GM23248 (cell line): ENCODE data around the gene DENND4C. TPM values are rescaled to one million over a fixed set of nuclear protein-coding genes. Genes with fewer than 3 reads are reported as not detected.
"Not testable (repeated sequence)": the region's sequence is repeated elsewhere in the genome, so short reads cannot be mapped to it uniquely, and the experiment has no call there.

Experiments
- DNase-seq: peaks from one replicate; pipeline ENCODE4 v3.0.0-alpha.2; 2015
- H2AFZ ChIP-seq: fragments of 200-600 bp; sonication (generic); 2 replicates; pipeline ENCODE4 v1.6.1; 2016; ENCODE audit warnings: antibody characterized with exemption
- H3F3A ChIP-seq: fragments of 200-600 bp; sonication (generic); 2 replicates; pipeline ENCODE4 v1.6.1; 2016; ENCODE audit warnings: mild to moderate bottlenecking, antibody characterized with exemption, mixed run types; ENCODE audit not compliant: insufficient read depth
- H3K27ac ChIP-seq: fragments of 200-600 bp; sonication (generic); 2 replicates; pipeline ENCODE4 v1.5.1; 2016; ENCODE audit warnings: mild to moderate bottlenecking
- H3K27me3 ChIP-seq: fragments of 200-600 bp; sonication (generic); replicated peaks from 2 replicates; pipeline ENCODE4 v1.6.1; 2016; ENCODE audit warnings: mild to moderate bottlenecking; ENCODE audit not compliant: insufficient read depth
- H3K36me3 ChIP-seq: fragments of 200-600 bp; sonication (generic); 2 replicates; pipeline ENCODE4 v1.6.1; 2016; ENCODE audit warnings: low read depth, mild to moderate bottlenecking
- H3K4me1 ChIP-seq: fragments of 200-600 bp; sonication (generic); 2 replicates; pipeline ENCODE4 v1.6.1; 2016; ENCODE audit warnings: mild to moderate bottlenecking; ENCODE audit not compliant: insufficient read depth
- H3K4me2 ChIP-seq: fragments of 200-600 bp; sonication (generic); one replicate; pipeline ENCODE4 v1.6.1; 2016; ENCODE audit warnings: mild to moderate bottlenecking; ENCODE audit not compliant: unreplicated experiment
- H3K4me3 ChIP-seq: fragments of 200-600 bp; sonication (generic); 2 replicates; pipeline ENCODE4 v1.5.1; 2016; ENCODE audit warnings: mild to moderate bottlenecking
- H3K79me2 ChIP-seq: fragments of 200-600 bp; sonication (generic); 2 replicates; pipeline ENCODE4 v1.6.1; 2016; ENCODE audit warnings: mild to moderate bottlenecking; ENCODE audit not compliant: insufficient read depth
- H3K9ac ChIP-seq: fragments of 200-600 bp; sonication (generic); 2 replicates; pipeline ENCODE4 v1.6.1; 2016; ENCODE audit warnings: mild to moderate bottlenecking
- H3K9me2 ChIP-seq: fragments of 200-600 bp; sonication (generic); 2 replicates; pipeline ENCODE4 v1.6.1; 2016; ENCODE audit warnings: mixed run types, mild to moderate bottlenecking, moderate library complexity; ENCODE audit not compliant: insufficient read depth
- H3K9me3 ChIP-seq: fragments of 200-600 bp; sonication (generic); one replicate; pipeline ENCODE4 v1.6.1; 2017; ENCODE audit warnings: low read depth
- H4K20me1 ChIP-seq: fragments of 200-600 bp; sonication (generic); 2 replicates; pipeline ENCODE4 v1.6.0; 2016; ENCODE audit not compliant: insufficient read depth
- EZH2 ChIP-seq: fragments of 200-600 bp; sonication (generic); IDR thresholded peaks from 2 replicates; pipeline ENCODE4 v1.6.1; 2018; ENCODE audit warnings: antibody characterized with exemption, mild to moderate bottlenecking; ENCODE audit not compliant: insufficient read depth, poor library complexity, severe bottlenecking
- EZH2phosphoT487 ChIP-seq: fragments of 200-600 bp; sonication (generic); IDR thresholded peaks from 2 replicates; pipeline ENCODE4 v1.6.1; 2018; ENCODE audit warnings: antibody characterized with exemption, moderate library complexity, mild to moderate bottlenecking, low read depth; ENCODE audit not compliant: insufficient read depth
- WGBS, 2 experiments: methylation state at CpG; one replicate each; pipeline ENCODE4 v1.1.6; 2015 to 2017; ENCODE audit warnings: low lambda C conversion rate in 2 of 2, low coverage in 1 of 2; ENCODE audit errors: missing lambda C conversion rate in 2 of 2; 5-methylcytosine and 5-hydroxymethylcytosine counted together
- in situ Hi-C: fragments of 300-500 bp; cut with MboI; formaldehyde crosslinking; loops from 2 replicates; pipeline ENCODE4 v1.15.0; 2020
- polyA plus RNA-seq: library from polyadenylated mRNA; unstranded; fragments of >200 nt; fragmentation: Nextera tagmentation; extraction: Ambion mirVana; gene quantifications from 2 replicates; pipeline ENCODE4 v1.2.1, GENCODE V29; 2016
- total RNA-seq: library from RNA; depleted of rRNA; stranded (reverse); fragments of >200 nt; shearing (Covaris generic); gene quantifications from 2 replicates; pipeline ENCODE4 v1.2.3, GENCODE V29; 2014

The DENND4C gene
- total and polyA plus RNA-seq, 2 experiments from 2014 or later, result 11.8 to 28.9 TPM

GRCh38 chr9:19243366-19244033 lies 13.0 kb downstream of the DENND4C start:
- Histone ChIP-seq H3K27ac (no peak overlapping the region), H4K20me1 (no peaks in the 10 kb centered on the region; the same call in 1 of the 2 replicates), H3K9me3 (no peaks in the 10 kb centered on the region), H3K36me3 (no peaks in the 10 kb centered on the region), H3K4me2 (no peak overlapping the region), H3K27me3 (no peaks in the 10 kb centered on the region), H3K4me1 (no peaks in the 10 kb centered on the region), H3K9ac (no peak overlapping the region), H3K9me2 (no peaks in the 10 kb centered on the region), H3K79me2 (peaks cover 100% of the 10 kb centered on the region), H2AFZ (no peak overlapping the region), H3F3A (no peaks in the 10 kb centered on the region), H3K4me3 (no peak overlapping the region)
- WGBS, 2 experiments, result 88 to 90% methylated on average over 10 of the region's 10 CpGs
- no peak for DNase-seq
- TF ChIP-seq EZH2 (no peak), EZH2phosphoT487 (no peak)
- in situ Hi-C loops, result no loop called here

- Histone ChIP-seq H3K4me1 (no peaks in the 10 kb centered on the region), H4K20me1 (no peaks in the 10 kb centered on the region; the same call in 1 of the 2 replicates), H3K27ac (no peak overlapping the region), H3K4me3 (no peak overlapping the region), H3K79me2 (peaks cover 99% of the 10 kb centered on the region), H3K9me3 (no peaks in the 10 kb centered on the region), H3K9ac (no peak overlapping the region), H3F3A (no peaks in the 10 kb centered on the region), H3K4me2 (no peak overlapping the region), H3K36me3 (no peaks in the 10 kb centered on the region), H3K27me3 (no peaks in the 10 kb centered on the region), H2AFZ (no peak overlapping the region), H3K9me2 (no peaks in the 10 kb centered on the region)
- no peak for DNase-seq
- 81 to 87% methylated on average over 3 of the region's 3 CpGs for WGBS, 2 experiments
- TF ChIP-seq EZH2phosphoT487, result no peak
- no peak for TF ChIP-seq EZH2
- in situ Hi-C loops, result no loop called here
Measured at GRCh38 chr9:19246891-19247290, 16.4 kb downstream of the DENND4C start.

- no peak for TF ChIP-seq EZH2phosphoT487
- no peak for TF ChIP-seq EZH2
- Histone ChIP-seq H3K27ac (no peak overlapping the region), H3K4me1 (no peaks in the 10 kb centered on the region), H3K27me3 (no peaks in the 10 kb centered on the region), H2AFZ (no peak overlapping the region), H3K4me2 (no peak overlapping the region), H4K20me1 (no peaks in the 10 kb centered on the region; the same call in 1 of the 2 replicates), H3K9ac (no peak overlapping the region), H3K9me3 (no peaks in the 10 kb centered on the region), H3F3A (no peaks in the 10 kb centered on the region), H3K79me2 (peaks cover 99% of the 10 kb centered on the region), H3K36me3 (no peaks in the 10 kb centered on the region), H3K9me2 (no peaks in the 10 kb centered on the region), H3K4me3 (no peak overlapping the region)
- in situ Hi-C loops, result no loop called here
- no peak for DNase-seq
- WGBS, 2 experiments, result 94 to 97% methylated on average over 2 of the region's 2 CpGs
Measured at GRCh38 chr9:19247420-19247819, 16.9 kb downstream of the DENND4C start.

GRCh38 chr9:19250346-19250745 lies 19.9 kb downstream of the DENND4C start:
- H3K27ac ChIP-seq, H3K4me1 ChIP-seq, H3K9me2 ChIP-seq, H3F3A ChIP-seq, H4K20me1 ChIP-seq, H3K9ac ChIP-seq, DNase-seq, H2AFZ ChIP-seq, H3K4me2 ChIP-seq, H3K36me3 ChIP-seq, H3K9me3 ChIP-seq, H3K4me3 ChIP-seq, in situ Hi-C loops, H3K27me3 ChIP-seq: not testable (repeated sequence)
- H3K79me2 ChIP-seq, result peaks cover 99% of the 10 kb centered on the region
- 82 to 91% methylated on average over 8 of the region's 8 CpGs for WGBS, 2 experiments

- H3K4me1 ChIP-seq, H3K36me3 ChIP-seq, H3K9me3 ChIP-seq, H4K20me1 ChIP-seq, H3K27ac ChIP-seq, in situ Hi-C loops, H2AFZ ChIP-seq, H3K4me3 ChIP-seq, H3K4me2 ChIP-seq, H3F3A ChIP-seq, H3K9ac ChIP-seq, DNase-seq, H3K27me3 ChIP-seq, H3K9me2 ChIP-seq: not testable (repeated sequence)
- WGBS, 2 experiments, result 100% methylated on average over 1 of the region's 1 CpG
- H3K79me2 ChIP-seq, result peaks cover 99% of the 10 kb centered on the region
Measured at GRCh38 chr9:19251203-19251602, 20.7 kb downstream of the DENND4C start.

GRCh38 chr9:19251622-19252021 lies 21.1 kb downstream of the DENND4C start:
- H4K20me1 ChIP-seq, H3K27ac ChIP-seq, H3F3A ChIP-seq, H3K4me3 ChIP-seq, H3K9me3 ChIP-seq, H3K9ac ChIP-seq, H3K36me3 ChIP-seq, in situ Hi-C loops, H2AFZ ChIP-seq, H3K9me2 ChIP-seq, DNase-seq, H3K4me1 ChIP-seq, H3K27me3 ChIP-seq, H3K4me2 ChIP-seq: not testable (repeated sequence)
- 88 to 89% methylated on average over 5 of the region's 5 CpGs for WGBS, 2 experiments
- peaks cover 99% of the 10 kb centered on the region for H3K79me2 ChIP-seq
